Chondrocyte (in vitro differentiated cells): Measurements from ENCODE around the gene CADPS. TPM values are rescaled to one million over a fixed set of nuclear protein-coding genes. Genes with fewer than 3 reads are reported as not detected.

ENCODE experiments used
- DNase-seq: peaks from one replicate; pipeline ENCODE4 v3.0.0; 2021; ENCODE audit warnings: mixed read lengths, low spot score
- H3K27ac Mint-ChIP-seq: one replicate; pipeline ENCODE4 v1.8.0; 2021; ENCODE audit warnings: mild to moderate bottlenecking, moderate library complexity, mixed read lengths; ENCODE audit not compliant: unreplicated experiment
- H3K27me3 Mint-ChIP-seq: 2 replicates; pipeline ENCODE4 v1.8.0; 2021; ENCODE audit warnings: low read depth, mixed read lengths
- H3K36me3 Mint-ChIP-seq: 2 replicates; pipeline ENCODE4 v1.8.0; 2021; ENCODE audit warnings: low read depth, mixed read lengths
- H3K4me1 Mint-ChIP-seq: 2 replicates; pipeline ENCODE4 v1.8.0; 2021; ENCODE audit warnings: low read depth, mild to moderate bottlenecking, mixed read lengths
- H3K4me3 Mint-ChIP-seq: one replicate; pipeline ENCODE4 v1.8.0; 2021; ENCODE audit warnings: mild to moderate bottlenecking, moderate library complexity, mixed read lengths; ENCODE audit not compliant: unreplicated experiment
- H3K9me3 Mint-ChIP-seq: 2 replicates; pipeline ENCODE4 v1.8.0; 2021; ENCODE audit warnings: low read depth, mixed read lengths
- CTCF ChIP-seq: fragments of 200-600 bp; sonication (generic); IDR thresholded peaks from 2 replicates; pipeline ENCODE4 v1.5.0; 2021; ENCODE audit warnings: antibody characterized with exemption, mild to moderate bottlenecking, moderate library complexity
- total RNA-seq: library from RNA; stranded (reverse); gene quantifications from 3 replicates; pipeline ENCODE4 v1.2.1, GENCODE V29; 2021

Gene CADPS
- total RNA-seq, 1 donor from 2014 or later, result not detected

- H3K4me3 Mint-ChIP-seq, result no peak overlapping the region
- DNase-seq, result no peak
- peaks cover 24% of the 10 kb centered on the region for H3K27me3 Mint-ChIP-seq
- H3K9me3 Mint-ChIP-seq, result no peaks in the 10 kb centered on the region
- no peak overlapping the region for H3K27ac Mint-ChIP-seq
- TF ChIP-seq CTCF, result no peak
- H3K4me1 Mint-ChIP-seq, result no peaks in the 10 kb centered on the region
- no peaks in the 10 kb centered on the region for H3K36me3 Mint-ChIP-seq
Observed at GRCh38 chr3:62467966-62468722, 407.1 kb downstream of the CADPS start.

- Mint-ChIP-seq H3K27ac (no peak overlapping the region), H3K36me3 (no peaks in the 10 kb centered on the region), H3K27me3 (peaks cover 29% of the 10 kb centered on the region), H3K9me3 (no peaks in the 10 kb centered on the region), H3K4me3 (no peak overlapping the region), H3K4me1 (no peaks in the 10 kb centered on the region)
- no peak for DNase-seq
- no peak for TF ChIP-seq CTCF
Observed at GRCh38 chr3:62462788-62463187, 412.4 kb downstream of the CADPS start.

- no peak overlapping the region for H3K4me3 Mint-ChIP-seq
- H3K27ac Mint-ChIP-seq, result no peak overlapping the region
- no peak for DNase-seq
Observed at GRCh38 chr3:62462104-62462762, 413.0 kb downstream of the CADPS start.

GRCh38 chr3:62454916-62455315 is 420.3 kb downstream of the CADPS start:
- no peaks in the 10 kb centered on the region for H3K4me1 Mint-ChIP-seq

More at GRCh38 chr3:62462104-62462762, 413.0 kb downstream of the CADPS start:
- H3K9me3 Mint-ChIP-seq, result no peaks in the 10 kb centered on the region
- no peaks in the 10 kb centered on the region for H3K36me3 Mint-ChIP-seq
- H3K27me3 Mint-ChIP-seq, result peaks cover 28% of the 10 kb centered on the region
- no peak for TF ChIP-seq CTCF
- H3K4me1 Mint-ChIP-seq, result no peaks in the 10 kb centered on the region

More at GRCh38 chr3:62454916-62455315, 420.3 kb downstream of the CADPS start:
- TF ChIP-seq CTCF, result no peak
- H3K9me3 Mint-ChIP-seq, result no peaks in the 10 kb centered on the region
- H3K36me3 Mint-ChIP-seq, result no peaks in the 10 kb centered on the region
- H3K27ac Mint-ChIP-seq, result no peak overlapping the region
- DNase-seq, result no peak
- H3K27me3 Mint-ChIP-seq, result peaks cover 48% of the 10 kb centered on the region
- no peak overlapping the region for H3K4me3 Mint-ChIP-seq
